ENCODE data around the gene GATA3.

- TF ChIP-seq EZH2 (IDR thresholded peaks at IDR 0.05; ENCODE audit: insufficient read depth, poor library complexity, severe bottlenecking) (no peak), EZH2phosphoT487 (IDR thresholded peaks at IDR 0.05; ENCODE audit: insufficient read depth, low read depth) (no peak)
Observed at GRCh38 chr10:8078027-8078426, 23.5 kb downstream of the GATA3 start.

All from GM23248 (cell line).